Measurements from ENCODE around the gene KCNB1. TPM values are rescaled to one million over a fixed set of nuclear protein-coding genes. Genes with fewer than 3 reads are reported as not detected.

Gene KCNB1
- total RNA-seq, 1 experiment from 2014 or later, result 0.31 TPM

GRCh38 chr20:49437057-49437456 lies 45.4 kb downstream of the KCNB1 start:
- no peak for DNase-seq (ENCODE audit: low spot score)

- DNase-seq (ENCODE audit: low spot score), result no peak
Measured at GRCh38 chr20:49435639-49436038, 46.8 kb downstream of the KCNB1 start.

- DNase-seq (ENCODE audit: low spot score), result no peak
Measured at GRCh38 chr20:49433333-49433732, 49.1 kb downstream of the KCNB1 start.

- no peak for DNase-seq (ENCODE audit: low spot score)
Measured at GRCh38 chr20:49432550-49432949, 49.9 kb downstream of the KCNB1 start.

- no peak for DNase-seq (ENCODE audit: low spot score)
Measured at GRCh38 chr20:49431329-49431728, 51.1 kb downstream of the KCNB1 start.

- DNase-seq (ENCODE audit: low spot score), result no peak
Measured at GRCh38 chr20:49430320-49430719, 52.1 kb downstream of the KCNB1 start.

- DNase-seq (ENCODE audit: low spot score), result no peak
Measured at GRCh38 chr20:49427751-49428518, 54.5 kb downstream of the KCNB1 start.

- no peak for DNase-seq (ENCODE audit: low spot score)
Measured at GRCh38 chr20:49426873-49427272, 55.6 kb downstream of the KCNB1 start.

- DNase-seq (ENCODE audit: low spot score), result no peak
Measured at GRCh38 chr20:49426395-49426794, 56.1 kb downstream of the KCNB1 start.

- DNase-seq (ENCODE audit: low spot score), result peak; percentile 50
Measured at GRCh38 chr20:49424536-49424935, 57.9 kb downstream of the KCNB1 start.

GRCh38 chr20:49422161-49422560 lies 60.3 kb downstream of the KCNB1 start:
- no peak for DNase-seq (ENCODE audit: low spot score)

GRCh38 chr20:49420811-49421295 lies 61.6 kb downstream of the KCNB1 start:
- no peak for DNase-seq (ENCODE audit: low spot score)

- DNase-seq (ENCODE audit: low spot score), result no peak
Measured at GRCh38 chr20:49420292-49420691, 62.2 kb downstream of the KCNB1 start.

GRCh38 chr20:49419785-49420184 lies 62.7 kb downstream of the KCNB1 start:
- DNase-seq (ENCODE audit: low spot score), result no peak

GRCh38 chr20:49418809-49419208 lies 63.7 kb downstream of the KCNB1 start:
- no peak for DNase-seq (ENCODE audit: low spot score)

GRCh38 chr20:49417843-49418555 lies 64.5 kb downstream of the KCNB1 start:
- no peak for DNase-seq (ENCODE audit: low spot score)

- DNase-seq (ENCODE audit: low spot score), result no peak
Measured at GRCh38 chr20:49415668-49416044, 66.8 kb downstream of the KCNB1 start.

- no peak for DNase-seq (ENCODE audit: low spot score)
Measured at GRCh38 chr20:49415005-49415667, 67.3 kb downstream of the KCNB1 start.

- DNase-seq (ENCODE audit: low spot score), result no peak
Measured at GRCh38 chr20:49413677-49414076, 68.8 kb downstream of the KCNB1 start.

GRCh38 chr20:49412953-49413352 lies 69.5 kb downstream of the KCNB1 start:
- DNase-seq (ENCODE audit: low spot score), result no peak

GRCh38 chr20:49412254-49412653 lies 70.2 kb downstream of the KCNB1 start:
- no peak for DNase-seq (ENCODE audit: low spot score)

- DNase-seq (ENCODE audit: low spot score), result no peak
Measured at GRCh38 chr20:49411221-49411925, 71.1 kb downstream of the KCNB1 start.
